Endothelial cell of umbilical vein (primary cell): ENCODE measurements around the gene EEF2K. TPM values are rescaled to one million over a fixed set of nuclear protein-coding genes. Genes with fewer than 3 reads are reported as not detected.

Source experiments
- BruUV-seq: library from RNA; stranded (reverse); fragments of 400-500 nt; replicated peaks from 2 replicates; lab custom pipeline; 2021; lab: Mats Ljungman, UMichigan
- CTCF ChIA-PET: fragments of 300-600, 350-600 bp; sonication (Branson Sonifier 250); formaldehyde crosslinking; loops from one replicate; lab custom pipeline; 2021; ENCODE audit warnings: antibody characterized with exemption, inconsistent platforms; lab: Charles Lee
- POLR2A ChIA-PET: fragments of 300-600, 350-600 bp; sonication (Branson Sonifier 250); formaldehyde crosslinking; loops from one replicate; lab custom pipeline; 2021; ENCODE audit warnings: antibody characterized with exemption, inconsistent platforms; lab: Charles Lee
- DNase-seq: peaks from one replicate; pipeline ENCODE4 v3.0.0-alpha.2; 2011; ENCODE audit warnings: low read depth, low spot score
- FAIRE-seq: peaks from 2 replicates; lab custom pipeline; 2011; peaks lifted over from hg19 to GRCh38; lab: Jason Lieb, UNC
- H2AFZ ChIP-seq: 2 replicates; pipeline ENCODE4 v1.6.0; 2012; ENCODE audit warnings: low read depth, low read length, control low read depth, inconsistent platforms
- H3K27ac ChIP-seq: 2 replicates; pipeline ENCODE4 v1.5.1; 2011; ENCODE audit warnings: low read depth, mild to moderate bottlenecking, control low read depth, low read length, moderate library complexity; ENCODE audit not compliant: insufficient read depth
- H3K27me3 ChIP-seq, 2 experiments: 2 replicates each; pipeline versions ENCODE4 v1.6.0 to v1.6.1; 2011; ENCODE audit warnings: low read length in 2 of 2, mixed read lengths in 1 of 2; ENCODE audit not compliant: control insufficient read depth in 2 of 2, insufficient read depth in 2 of 2
- H3K36me3 ChIP-seq, 2 experiments: 2 replicates in 1 of 2; 3 replicates in 1 of 2; pipeline ENCODE4 v1.5.1; 2011; ENCODE audit warnings: low read length in 2 of 2, mild to moderate bottlenecking in 1 of 2, moderate library complexity in 1 of 2; ENCODE audit not compliant: control insufficient read depth in 2 of 2, insufficient read depth in 2 of 2; ENCODE audit errors: extremely low read depth in 1 of 2
- H3K4me1 ChIP-seq: 3 replicates; pipeline ENCODE4 v1.5.1; 2011; ENCODE audit warnings: mild to moderate bottlenecking, low read length; ENCODE audit not compliant: control insufficient read depth, insufficient read depth; ENCODE audit errors: extremely low read depth
- H3K4me2 ChIP-seq: 2 replicates; pipeline ENCODE4 v1.6.1; 2011; ENCODE audit warnings: low read length, control low read depth, mixed read lengths; ENCODE audit not compliant: insufficient read depth
- H3K4me3 ChIP-seq, 3 experiments: fragments of 200-600 bp in 1 of 3; sonication (generic), shearing (Covaris generic) in 1 of 3; replicated peaks in 1 of 3; 2 replicates each; pipeline ENCODE4 v1.5.1; 2011 to 2016; ENCODE audit warnings: control low read depth in 3 of 3, low read length in 3 of 3, mild to moderate bottlenecking in 2 of 3, inconsistent platforms in 1 of 3, low read depth in 1 of 3, moderate library complexity in 1 of 3; ENCODE audit not compliant: insufficient read depth in 1 of 3
- H3K79me2 ChIP-seq: 2 replicates; pipeline ENCODE4 v1.6.0; 2012; ENCODE audit warnings: low read length, inconsistent platforms; ENCODE audit not compliant: control insufficient read depth, insufficient read depth
- H3K9ac ChIP-seq: replicated peaks from 2 replicates; pipeline ENCODE3; 2011; ENCODE audit warnings: low read length, control low read depth; ENCODE audit not compliant: insufficient read depth; ENCODE audit errors: extremely low read depth
- H3K9me1 ChIP-seq: replicated peaks from 3 replicates; pipeline ENCODE4 v1.6.0; 2011; ENCODE audit warnings: mild to moderate bottlenecking, low read length; ENCODE audit not compliant: control insufficient read depth, insufficient read depth; ENCODE audit errors: extremely low read depth
- H3K9me3 ChIP-seq: replicated peaks from 2 replicates; pipeline ENCODE4 v1.5.1; 2012; ENCODE audit warnings: low read length, inconsistent platforms; ENCODE audit not compliant: control insufficient read depth, insufficient read depth
- H4K20me1 ChIP-seq: replicated peaks from 2 replicates; pipeline ENCODE3; 2011; ENCODE audit warnings: mild to moderate bottlenecking, low read length; ENCODE audit not compliant: control insufficient read depth, insufficient read depth; ENCODE audit errors: extremely low read depth
- EZH2 ChIP-seq: IDR thresholded peaks from 2 replicates; pipeline ENCODE4 v1.6.1; 2012; ENCODE audit warnings: borderline replicate concordance, low read depth, mild to moderate bottlenecking, moderate library complexity, low read length, inconsistent platforms; ENCODE audit not compliant: severe bottlenecking
- FOS ChIP-seq: IDR thresholded peaks from 2 replicates; pipeline ENCODE4 v1.6.1; 2011; ENCODE audit warnings: mild to moderate bottlenecking, low read length, moderate library complexity, borderline replicate concordance; ENCODE audit not compliant: insufficient read depth
- GATA2 ChIP-seq: IDR thresholded peaks from 2 replicates; pipeline ENCODE4 v1.7.0; 2011; ENCODE audit warnings: low read depth, mild to moderate bottlenecking, moderate library complexity, mixed read lengths, low read length; ENCODE audit not compliant: insufficient read length, insufficient read depth
- JUN ChIP-seq: IDR thresholded peaks from 2 replicates; pipeline ENCODE4 v1.6.1; 2011; ENCODE audit warnings: borderline replicate concordance, low read depth; ENCODE audit not compliant: insufficient read length, insufficient read depth
- MYC ChIP-seq: IDR thresholded peaks from one replicate; pipeline ENCODE4 v1.6.1; 2011; ENCODE audit warnings: mild to moderate bottlenecking, low read depth, low read length
- POLR2A ChIP-seq: IDR thresholded peaks from 2 replicates; pipeline ENCODE4 v1.6.1; 2012; ENCODE audit warnings: low read depth, mild to moderate bottlenecking, control low read depth, low read length
- POLR2AphosphoS5 ChIP-seq: IDR thresholded peaks from 2 replicates; pipeline ENCODE4 v1.6.1; 2012; ENCODE audit warnings: low read depth, mild to moderate bottlenecking, control low read depth, low read length, moderate library complexity; ENCODE audit not compliant: insufficient read depth
- dilution Hi-C: fragments of 300-500 bp; cut with MboI; formaldehyde crosslinking; loops from one replicate; pipeline ENCODE4 v1.15.0; 2019; ENCODE audit warnings: low sequenced_read_pairs; ENCODE audit not compliant: extremely low pct_ligation_motif_present
- intact Hi-C: fragments of 100-400 bp; cut with micrococcal nuclease; formaldehyde crosslinking; loops from one replicate; pipeline ENCODE4 v1.10.0; 2022
- polyA plus RNA-seq, 4 experiments: library from polyadenylated mRNA; depleted of rRNA in 3 of 4; stranded (reverse) in 3 of 4; unstranded in 1 of 4; fragments of >200 nt; gene quantifications; 2 replicates each; pipeline versions ENCODE4 v1.2.1 to v1.2.3, GENCODE V29; 2011 to 2012; ENCODE audit warnings: missing spikeins in 1 of 4
- total RNA-seq: library from RNA; stranded (reverse); gene quantifications from 2 replicates; pipeline ENCODE4 v1.2.3, GENCODE V29; 2021
- TF ChIP-seq, protein P1 (sequence below): IDR thresholded peaks from 2 replicates; pipeline ENCODE4 v1.6.1; 2011; ENCODE audit not compliant: insufficient read depth, insufficient read length
- TF ChIP-seq, protein P2 (sequence below), 2 donors: IDR thresholded peaks; 1 replicate in 1 of 2; 2 replicates in 1 of 2; pipeline ENCODE4 v1.5.1; 2011; ENCODE audit warnings: low read length in 2 of 2, mild to moderate bottlenecking in 2 of 2, moderate library complexity in 2 of 2, control low read depth in 1 of 2, inconsistent platforms in 1 of 2, low read depth in 1 of 2; ENCODE audit not compliant: insufficient read depth in 1 of 2; ENCODE audit errors: extremely low read depth in 1 of 2

Gene EEF2K
- total and polyA plus RNA-seq, 2 donors (not counting 3 experiments of a cell fraction or from before 2014, with no cell fraction given) = 16.0 to 48.6 TPM

- no peaks in the 10 kb centered on the region for H4K20me1 ChIP-seq
- no TSS peak for BruUV-seq
- no peak for DNase-seq
- peaks cover 6% of the 10 kb centered on the region for H3K79me2 ChIP-seq
- POLR2A ChIA-PET = no interaction called here
- no peaks in the 10 kb centered on the region for H3K9me3 ChIP-seq
- no peak overlapping the region for H3K9ac ChIP-seq
- FAIRE-seq = no peak
- H3K36me3 ChIP-seq = peaks cover 2 to 48% of the 10 kb centered on the region in 2 experiments
- no peak overlapping the region for H3K27ac ChIP-seq
- intact Hi-C loops = loop anchor here (10.0 kb wide), 1 partner anchor 348 kb away; no protein-coding TSS in a partner anchor
- no peak overlapping the region for H3K4me2 ChIP-seq
- CTCF ChIA-PET = interaction anchor here (1.1 kb wide), 1 partner anchor 12 kb away, joined by 3 read pairs; no protein-coding TSS in a partner anchor
- no peaks in the 10 kb centered on the region for H3K27me3 ChIP-seq
- TF ChIP-seq POLR2AphosphoS5 (no peak), EZH2 (no peak), POLR2A (no peak), GATA2 (no peak), FOS (no peak), MYC (no peak), JUN (no peak)
- TF ChIP-seq, protein P1, sequence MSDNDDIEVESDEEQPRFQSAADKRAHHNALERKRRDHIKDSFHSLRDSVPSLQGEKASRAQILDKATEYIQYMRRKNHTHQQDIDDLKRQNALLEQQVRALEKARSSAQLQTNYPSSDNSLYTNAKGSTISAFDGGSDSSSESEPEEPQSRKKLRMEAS = no peak
- TF ChIP-seq, protein P2, sequence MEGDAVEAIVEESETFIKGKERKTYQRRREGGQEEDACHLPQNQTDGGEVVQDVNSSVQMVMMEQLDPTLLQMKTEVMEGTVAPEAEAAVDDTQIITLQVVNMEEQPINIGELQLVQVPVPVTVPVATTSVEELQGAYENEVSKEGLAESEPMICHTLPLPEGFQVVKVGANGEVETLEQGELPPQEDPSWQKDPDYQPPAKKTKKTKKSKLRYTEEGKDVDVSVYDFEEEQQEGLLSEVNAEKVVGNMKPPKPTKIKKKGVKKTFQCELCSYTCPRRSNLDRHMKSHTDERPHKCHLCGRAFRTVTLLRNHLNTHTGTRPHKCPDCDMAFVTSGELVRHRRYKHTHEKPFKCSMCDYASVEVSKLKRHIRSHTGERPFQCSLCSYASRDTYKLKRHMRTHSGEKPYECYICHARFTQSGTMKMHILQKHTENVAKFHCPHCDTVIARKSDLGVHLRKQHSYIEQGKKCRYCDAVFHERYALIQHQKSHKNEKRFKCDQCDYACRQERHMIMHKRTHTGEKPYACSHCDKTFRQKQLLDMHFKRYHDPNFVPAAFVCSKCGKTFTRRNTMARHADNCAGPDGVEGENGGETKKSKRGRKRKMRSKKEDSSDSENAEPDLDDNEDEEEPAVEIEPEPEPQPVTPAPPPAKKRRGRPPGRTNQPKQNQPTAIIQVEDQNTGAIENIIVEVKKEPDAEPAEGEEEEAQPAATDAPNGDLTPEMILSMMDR (IDR thresholded peaks at IDR 0.05; ENCODE audit: extremely low read depth in 1 of 2, insufficient read depth in 1 of 2, low read depth in 1 of 2, low read length in 2 of 2) = no peak
- H3K4me3 ChIP-seq = no peak overlapping the region
- no peaks in the 10 kb centered on the region for H3K4me1 ChIP-seq
- no peak overlapping the region for H2AFZ ChIP-seq
- no peaks in the 10 kb centered on the region for H3K9me1 ChIP-seq
- dilution Hi-C loops = no loop called here
Observed at GRCh38 chr16:22326369-22326652, 120.2 kb downstream of the EEF2K start.
